ENCODE results near the gene DENND2A. TPM values are rescaled to one million over a fixed set of nuclear protein-coding genes. Genes with fewer than 3 reads are reported as not detected.
"Not testable (repeated sequence)": the region's sequence is repeated elsewhere in the genome, so short reads cannot be mapped to it uniquely, and the experiment has no call there.

The DENND2A gene
- total RNA-seq, 6 donors from 2014 or later, result 4.1 to 27.8 (median 12.1) TPM

DNA sequence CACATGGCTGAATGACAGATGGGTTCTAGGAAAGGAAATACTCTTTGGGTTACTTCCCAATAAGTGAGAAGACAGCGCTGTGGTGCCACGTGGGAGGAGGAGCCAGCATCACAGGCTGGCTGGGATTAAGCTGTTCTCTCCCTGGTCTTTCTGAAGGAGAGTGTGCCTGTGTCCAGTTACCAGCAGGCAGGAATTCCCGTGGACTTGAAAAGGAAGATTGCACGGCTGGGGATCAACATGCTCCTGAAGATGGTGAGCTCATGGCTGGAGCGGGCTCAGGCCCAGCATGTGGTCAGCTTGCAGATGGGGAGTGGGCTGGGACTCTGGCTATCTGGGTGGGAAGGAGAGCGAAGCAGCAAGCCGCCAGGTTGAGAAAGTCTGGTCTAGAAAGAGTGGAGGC is 40.3 kb upstream of the DENND2A start:
- 89 to 94% methylated on average over 7 of the region's 7 CpGs for WGBS, 2 donors

GRCh38 chr7:140679186-140679585 is 38.6 kb upstream of the DENND2A start:
- 92 to 95% methylated on average over 9 of the region's 9 CpGs for WGBS, 2 donors
- Histone ChIP-seq H3K4me1 (peaks cover 11 to 17% (median 13%) of the 10 kb centered on the region in 4 donors), H3K9me3 (no peaks in the 10 kb centered on the region), H3K4me3 (no peak overlapping the region), H3K36me3 (peaks cover 0 to 47% (median 21%) of the 10 kb centered on the region in 4 donors), H3K27me3 (no peaks in the 10 kb centered on the region), H3K27ac (no peak overlapping the region)
- DNase-seq, result no peak
- ATAC-seq (ENCODE audit: low FRiP score in 2 of 2), result no peak
- no peak for TF ChIP-seq POLR2A (IDR thresholded peaks at IDR 0.05)
- TF ChIP-seq CTCF (IDR thresholded peaks at IDR 0.05), result no peak
- no peak for TF ChIP-seq EP300 (IDR thresholded peaks at IDR 0.05)
- TF ChIP-seq POLR2AphosphoS5 (IDR thresholded peaks at IDR 0.05), result no peak

More for the DNA sequence above, 40.3 kb upstream of the DENND2A start:
- no peaks in the 10 kb centered on the region for H3K27me3 ChIP-seq
- peaks cover 0 to 54% (median 21%) of the 10 kb centered on the region in 4 donors for H3K36me3 ChIP-seq
- H3K9me3 ChIP-seq, result no peaks in the 10 kb centered on the region
- no peak for ATAC-seq (ENCODE audit: low FRiP score in 2 of 2)
- TF ChIP-seq EP300 (IDR thresholded peaks at IDR 0.05) (no peak), POLR2A (IDR thresholded peaks at IDR 0.05) (no peak)
- peaks cover 0 to under 1% (median 0%) of the 10 kb centered on the region in 4 donors for H3K4me1 ChIP-seq
- DNase-seq, result no peak
- no peak overlapping the region for H3K4me3 ChIP-seq
- no peak overlapping the region for H3K27ac ChIP-seq

DNA sequence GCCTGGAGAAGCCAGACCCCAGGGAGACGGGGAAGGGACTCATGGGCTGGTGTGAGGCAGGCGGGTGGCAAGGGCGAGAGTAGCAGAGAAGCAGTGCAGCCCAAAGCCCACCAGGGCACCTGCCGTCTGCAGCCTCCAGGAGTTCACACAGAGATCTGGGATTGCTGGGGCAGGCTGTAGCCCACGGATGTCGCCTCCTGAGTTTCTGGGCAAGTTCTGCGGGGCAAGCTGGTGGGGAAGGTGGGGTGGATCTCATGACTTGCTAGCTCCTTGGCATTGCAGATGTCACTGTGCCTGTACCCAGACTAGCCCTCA is 38.2 kb upstream of the DENND2A start:
- no peaks in the 10 kb centered on the region for H3K27me3 ChIP-seq
- no peak for TF ChIP-seq EP300 (IDR thresholded peaks at IDR 0.05)
- no peak for TF ChIP-seq POLR2AphosphoS5 (IDR thresholded peaks at IDR 0.05)
- TF ChIP-seq POLR2A (IDR thresholded peaks at IDR 0.05), result no peak
- TF ChIP-seq CTCF (IDR thresholded peaks at IDR 0.05), result no peak
- no peak overlapping the region for H3K4me3 ChIP-seq
- DNase-seq (no peak), ATAC-seq (ENCODE audit: low FRiP score in 2 of 2) (no peak)
- WGBS, 2 donors, result 96 to 97% methylated on average over 6 to 7 of the region's 7 CpGs
- H3K9me3 ChIP-seq, result no peaks in the 10 kb centered on the region
- no peak overlapping the region for H3K27ac ChIP-seq
- peaks cover 13 to 22% (median 17%) of the 10 kb centered on the region in 4 donors for H3K4me1 ChIP-seq
- H3K36me3 ChIP-seq, result peaks cover 0 to 47% (median 21%) of the 10 kb centered on the region in 4 donors

- H3K27ac ChIP-seq, result no peak overlapping the region
- no peak overlapping the region for H3K4me3 ChIP-seq
- TF ChIP-seq POLR2AphosphoS5 (IDR thresholded peaks at IDR 0.05) (no peak), CTCF (IDR thresholded peaks at IDR 0.05) (no peak), POLR2A (IDR thresholded peaks at IDR 0.05) (no peak)
- ATAC-seq (ENCODE audit: low FRiP score in 2 of 2) (no peak), DNase-seq (no peak)
- no peaks in the 10 kb centered on the region for H3K9me3 ChIP-seq
- peaks cover 16 to 27% (median 21%) of the 10 kb centered on the region in 4 donors for H3K4me1 ChIP-seq
- peaks cover 0 to 43% (median 19%) of the 10 kb centered on the region in 4 donors for H3K36me3 ChIP-seq
- H3K27me3 ChIP-seq, result no peaks in the 10 kb centered on the region
- 95% methylated on average over 20 of the region's 20 CpGs for WGBS, 2 donors
Measured at GRCh38 chr7:140678081-140678815, 37.6 kb upstream of the DENND2A start.

DNA sequence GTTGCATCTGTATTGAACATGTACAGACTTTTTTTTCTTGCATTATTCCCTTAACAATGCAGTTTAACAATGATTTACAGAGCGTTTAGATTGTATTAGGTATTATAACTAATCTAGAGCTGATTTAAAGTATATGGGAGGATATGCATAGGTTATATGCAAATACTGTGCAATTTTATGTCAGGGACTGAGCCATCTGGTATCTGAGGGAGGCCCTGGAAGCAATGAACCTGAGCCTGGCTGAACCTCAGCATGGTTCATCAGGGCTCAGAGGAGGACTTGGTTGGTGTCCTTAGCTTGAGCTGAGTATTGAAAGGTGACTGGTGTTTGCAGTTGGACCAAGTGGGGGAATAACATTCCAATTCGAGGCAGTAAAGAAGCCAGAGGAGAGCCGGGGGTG is 36.9 kb upstream of the DENND2A start:
- Histone ChIP-seq H3K27me3 (no peaks in the 10 kb centered on the region), H3K27ac (no peak overlapping the region), H3K4me1 (peaks cover 17 to 28% (median 22%) of the 10 kb centered on the region in 4 donors), H3K9me3 (no peaks in the 10 kb centered on the region), H3K4me3 (no peak overlapping the region), H3K36me3 (peaks cover 0 to 41% (median 19%) of the 10 kb centered on the region in 4 donors)
- no peak for TF ChIP-seq POLR2AphosphoS5 (IDR thresholded peaks at IDR 0.05)
- ATAC-seq (ENCODE audit: low FRiP score in 2 of 2) (no peak), DNase-seq (no peak)
- WGBS, 2 donors, result 86 to 94% methylated on average over 3 of the region's 3 CpGs

GRCh38 chr7:140676956-140677355 is 36.3 kb upstream of the DENND2A start:
- not testable (repeated sequence) for H3K27me3 ChIP-seq; H3K4me3 ChIP-seq; H3K27ac ChIP-seq; H3K9me3 ChIP-seq; ATAC-seq (ENCODE audit: low FRiP score in 2 of 2); DNase-seq
- peaks cover 0 to 37% (median 17%) of the 10 kb centered on the region in 4 donors for H3K36me3 ChIP-seq
- 91 to 97% methylated on average over 11 of the region's 11 CpGs for whole genome bisulfite sequencing, 2 donors
- peaks cover 20 to 34% (median 24%) of the 10 kb centered on the region in 4 donors for H3K4me1 ChIP-seq
